C4-2B (cell line): ENCODE results near the gene ADGRB2.

Source experiments
- CTCF ChIP-seq: fragments of 450-650 bp; conservative IDR thresholded peaks from 2 replicates; pipeline ENCODE4 v1.5.1; 2017; ENCODE audit warnings: mild to moderate bottlenecking
- ZFX ChIP-seq: fragments of 450-650 bp; IDR thresholded peaks from 2 replicates; pipeline ENCODE4 v1.6.1; 2017

- TF ChIP-seq CTCF = no peak
- no peak for TF ChIP-seq ZFX
Observed at GRCh38 chr1:31761883-31762282, 2.3 kb downstream of the ADGRB2 start.
